ENCODE results near the gene FTH1.

Gene FTH1

GRCh38 chr11:61996933-61997332, 29.5 kb upstream of the FTH1 start:
- Histone ChIP-seq H3K9me2 (replicated peaks; ENCODE audit: insufficient read depth, low read length) (no peaks in the 10 kb centered on the region), H3K27ac (ENCODE audit: low read depth, low read length) (no peak overlapping the region), H3K9me3 (ENCODE audit: insufficient read depth, low read length) (peaks cover 8% of the 10 kb centered on the region; the same call in 1 of the 2 replicates), H3K27me3 (ENCODE audit: low read length) (no peaks in the 10 kb centered on the region), H3K36me3 (ENCODE audit: low read length) (no peaks in the 10 kb centered on the region), H4K20me1 (ENCODE audit: low read depth, low read length) (no peaks in the 10 kb centered on the region), H3K9ac (ENCODE audit: low read length) (no peak overlapping the region), H3F3A (ENCODE audit: insufficient read depth) (no peaks in the 10 kb centered on the region), H2AFZ (ENCODE audit: low read depth, low read length, severe bottlenecking) (no peak overlapping the region), H3K4me3 (ENCODE audit: insufficient read depth, low read length, poor library complexity, severe bottlenecking) (no peak overlapping the region), H3K79me2 (ENCODE audit: insufficient read depth, low read length) (no peaks in the 10 kb centered on the region), H3K4me2 (ENCODE audit: low read depth, low read length, poor library complexity, severe bottlenecking) (no peak overlapping the region)
- no peak for TF ChIP-seq CTCF (IDR thresholded peaks at IDR 0.05; ENCODE audit: insufficient read depth, low read length, poor library complexity, severe bottlenecking)
- TF ChIP-seq EZH2phosphoT487 (conservative IDR thresholded peaks at IDR 0.05; ENCODE audit: low read length): no peak

- H2AFZ ChIP-seq (ENCODE audit: low read depth, low read length, severe bottlenecking): no peak overlapping the region
- H3K4me2 ChIP-seq (ENCODE audit: low read depth, low read length, poor library complexity, severe bottlenecking): no peak overlapping the region
- no peaks in the 10 kb centered on the region for H3K36me3 ChIP-seq (ENCODE audit: low read length)
- no peak overlapping the region for H3K4me3 ChIP-seq (ENCODE audit: insufficient read depth, low read length, poor library complexity, severe bottlenecking)
- no peaks in the 10 kb centered on the region for H3K27me3 ChIP-seq (ENCODE audit: low read length)
- no peaks in the 10 kb centered on the region for H3F3A ChIP-seq (ENCODE audit: insufficient read depth)
- H3K9me3 ChIP-seq (ENCODE audit: insufficient read depth, low read length): peaks cover 8% of the 10 kb centered on the region; the same call in 1 of the 2 replicates
- H4K20me1 ChIP-seq (ENCODE audit: low read depth, low read length): no peaks in the 10 kb centered on the region
- TF ChIP-seq CTCF (IDR thresholded peaks at IDR 0.05; ENCODE audit: insufficient read depth, low read length, poor library complexity, severe bottlenecking): no peak
- TF ChIP-seq EZH2phosphoT487 (conservative IDR thresholded peaks at IDR 0.05; ENCODE audit: low read length): no peak
- H3K9me2 ChIP-seq (replicated peaks; ENCODE audit: insufficient read depth, low read length): no peaks in the 10 kb centered on the region
- no peaks in the 10 kb centered on the region for H3K79me2 ChIP-seq (ENCODE audit: insufficient read depth, low read length)
- H3K27ac ChIP-seq (ENCODE audit: low read depth, low read length): no peak overlapping the region
- no peak overlapping the region for H3K9ac ChIP-seq (ENCODE audit: low read length)
Observed at GRCh38 chr11:61994981-61995380, 27.5 kb upstream of the FTH1 start.

- H3K9me2 ChIP-seq (replicated peaks; ENCODE audit: insufficient read depth, low read length): no peaks in the 10 kb centered on the region
- H3K36me3 ChIP-seq (ENCODE audit: low read length): no peaks in the 10 kb centered on the region
- H3K27me3 ChIP-seq (ENCODE audit: low read length): 0 out of 2 replicates have a peak, but pooled peaks cover 3% of the 10 kb centered on the region
- H3F3A ChIP-seq (ENCODE audit: insufficient read depth): no peaks in the 10 kb centered on the region
- H3K4me2 ChIP-seq (ENCODE audit: low read depth, low read length, poor library complexity, severe bottlenecking): no peak overlapping the region
- H3K4me3 ChIP-seq (ENCODE audit: insufficient read depth, low read length, poor library complexity, severe bottlenecking): no peak overlapping the region
- TF ChIP-seq CTCF (IDR thresholded peaks at IDR 0.05; ENCODE audit: insufficient read depth, low read length, poor library complexity, severe bottlenecking): no peak
- no peak for TF ChIP-seq EZH2phosphoT487 (conservative IDR thresholded peaks at IDR 0.05; ENCODE audit: low read length)
- no peaks in the 10 kb centered on the region for H4K20me1 ChIP-seq (ENCODE audit: low read depth, low read length)
- no peak overlapping the region for H2AFZ ChIP-seq (ENCODE audit: low read depth, low read length, severe bottlenecking)
- no peak overlapping the region for H3K9ac ChIP-seq (ENCODE audit: low read length)
- H3K9me3 ChIP-seq (ENCODE audit: insufficient read depth, low read length): no peaks in the 10 kb centered on the region
- H3K27ac ChIP-seq (ENCODE audit: low read depth, low read length): no peak overlapping the region
- H3K79me2 ChIP-seq (ENCODE audit: insufficient read depth, low read length): no peaks in the 10 kb centered on the region
Observed at GRCh38 chr11:61985869-61986268, 18.4 kb upstream of the FTH1 start.
